Suppressor macrophage treated with lipopolysaccharide for 4 hours (primary cell): ENCODE measurements around the gene USP22.

ENCODE experiments used
- DNase-seq: peaks from one replicate; pipeline ENCODE4 v3.0.0-alpha.2; 2020

USP22 gene

DNA sequence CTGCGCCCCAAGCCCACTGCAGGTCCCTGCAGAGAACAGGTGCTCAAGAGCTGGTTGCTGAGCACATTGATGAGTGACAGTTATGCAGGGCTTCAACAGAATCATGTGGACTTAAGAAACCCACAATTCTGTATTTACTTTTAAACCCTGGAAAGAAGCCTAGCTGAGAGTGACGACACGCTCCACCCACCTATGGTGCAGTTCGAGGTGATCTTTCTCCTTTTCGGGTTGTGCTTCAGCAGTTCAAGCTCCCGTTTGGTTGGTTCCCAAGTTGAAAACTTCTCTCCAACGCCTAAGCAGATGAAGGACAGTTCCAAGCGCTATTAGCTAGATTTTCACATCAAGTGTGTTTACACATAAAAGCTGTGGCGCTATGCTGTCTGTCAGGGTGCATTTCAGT is 23.9 kb downstream of the USP22 start:
- no peak for DNase-seq

DNA sequence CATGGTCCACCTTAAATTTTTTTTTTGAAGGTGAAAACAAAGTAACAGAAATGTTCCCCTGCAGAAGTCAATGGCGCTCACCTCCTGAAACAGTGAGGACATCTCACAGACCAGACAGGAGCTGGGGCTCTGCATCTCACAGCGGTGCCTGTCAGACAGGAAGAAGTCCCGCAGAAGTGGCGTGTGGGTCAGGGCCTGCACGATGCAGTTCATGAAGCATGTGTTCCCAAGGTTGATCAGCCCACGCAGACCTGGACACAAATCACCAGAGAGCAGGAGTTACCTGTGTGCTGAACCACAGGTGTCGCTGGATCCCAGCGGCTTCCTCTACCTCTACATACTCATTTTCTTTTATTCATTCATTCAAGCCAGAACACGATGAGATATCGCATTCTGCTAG is 24.9 kb downstream of the USP22 start:
- no peak for DNase-seq

DNA sequence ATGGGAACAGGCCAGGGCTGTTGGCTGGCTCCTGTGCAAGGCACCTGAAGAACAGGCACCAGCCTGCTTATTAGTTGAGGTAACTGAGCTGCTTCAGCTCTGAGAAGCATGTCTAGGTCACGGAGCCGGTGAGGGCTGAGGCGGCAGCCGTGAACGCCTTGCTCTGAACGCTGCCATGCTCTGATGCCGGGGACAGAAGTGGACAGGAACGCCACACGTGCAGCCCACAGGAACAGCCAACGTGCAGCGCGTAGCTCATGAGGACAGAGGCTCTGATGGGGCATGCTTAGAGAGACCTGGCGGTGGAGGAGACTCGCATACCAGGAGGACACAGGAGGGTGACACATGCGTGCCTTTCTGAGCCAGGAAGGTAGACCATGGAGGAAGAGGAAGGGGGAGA is 25.6 kb downstream of the USP22 start:
- DNase-seq: no peak

DNA sequence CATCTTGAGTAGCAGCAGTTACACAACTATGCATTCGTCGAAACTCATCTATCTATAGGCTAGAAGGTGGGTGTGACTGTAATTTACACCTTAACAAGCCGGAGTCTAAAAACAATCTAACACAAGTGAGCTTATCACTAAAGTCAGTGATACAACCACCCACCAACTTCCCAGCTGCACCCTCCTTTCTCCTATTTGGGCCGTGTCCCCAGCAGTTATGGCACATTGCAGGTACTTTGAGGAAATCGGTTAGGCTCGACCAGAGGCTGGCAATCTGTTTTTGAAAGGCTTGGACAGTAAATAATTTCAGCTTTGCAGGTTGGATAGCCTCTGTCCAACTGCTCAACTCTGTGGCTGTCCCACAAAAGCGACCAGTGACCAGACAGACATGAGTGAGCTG is 26.0 kb downstream of the USP22 start:
- DNase-seq: no peak

DNA sequence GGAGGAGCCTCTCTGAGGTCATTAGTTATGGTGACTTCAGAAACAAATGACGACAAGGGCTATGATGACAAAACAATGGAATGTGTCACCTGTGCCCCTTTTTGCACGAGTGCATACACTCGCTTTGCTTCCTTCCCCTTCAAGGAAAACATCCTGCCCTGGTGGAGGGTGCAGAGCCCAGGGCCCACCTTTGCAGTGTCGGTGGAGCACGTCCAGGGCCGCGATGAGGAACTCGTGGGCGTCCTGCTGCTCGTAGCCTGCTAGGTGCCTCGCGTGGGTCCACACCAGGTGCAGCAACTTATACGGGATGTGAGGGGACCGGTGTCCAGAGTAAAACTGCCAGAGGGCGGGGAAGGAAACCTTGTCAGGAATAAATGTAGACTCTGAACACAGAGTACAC is 27.2 kb downstream of the USP22 start:
- DNase-seq: no peak

DNA sequence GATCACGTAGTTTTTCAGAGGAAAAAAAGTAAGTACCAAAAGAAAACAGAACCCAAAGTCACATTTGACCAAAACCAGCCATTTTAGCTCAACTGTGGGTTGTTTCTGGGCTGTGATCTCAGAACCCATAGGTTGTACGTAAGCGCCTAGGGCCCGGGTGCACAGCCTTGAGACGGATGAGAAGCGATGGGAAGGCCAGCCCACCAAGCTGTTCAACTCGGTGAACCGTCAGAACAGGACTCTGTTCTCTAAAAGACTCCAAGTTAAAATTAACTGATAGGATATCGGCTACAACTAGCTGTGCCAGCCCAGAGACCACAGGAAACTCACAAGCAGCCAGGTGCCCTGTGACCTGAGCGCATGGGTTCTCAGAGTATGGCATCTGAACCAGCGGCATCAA is 28.3 kb downstream of the USP22 start:
- DNase-seq: no peak

DNA sequence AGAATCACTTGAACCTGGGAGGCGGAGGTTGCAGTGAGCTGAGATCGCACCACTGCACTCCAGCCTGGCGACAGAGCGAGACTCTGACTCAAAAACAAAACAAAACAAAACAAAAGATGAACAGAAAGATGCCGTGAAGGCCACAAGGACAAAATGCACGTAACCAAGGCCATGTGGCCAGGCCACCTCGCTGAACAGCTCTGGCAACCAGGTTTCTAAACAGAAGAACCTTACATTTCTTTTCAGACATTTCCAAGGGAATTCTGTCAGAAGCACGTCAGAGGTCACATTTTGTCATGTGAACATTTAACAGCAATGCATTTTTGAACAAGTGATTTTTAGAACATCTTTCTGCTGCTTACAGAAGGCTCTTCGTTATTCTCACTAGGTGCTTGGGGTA is 28.8 kb downstream of the USP22 start:
- DNase-seq: no peak

DNA sequence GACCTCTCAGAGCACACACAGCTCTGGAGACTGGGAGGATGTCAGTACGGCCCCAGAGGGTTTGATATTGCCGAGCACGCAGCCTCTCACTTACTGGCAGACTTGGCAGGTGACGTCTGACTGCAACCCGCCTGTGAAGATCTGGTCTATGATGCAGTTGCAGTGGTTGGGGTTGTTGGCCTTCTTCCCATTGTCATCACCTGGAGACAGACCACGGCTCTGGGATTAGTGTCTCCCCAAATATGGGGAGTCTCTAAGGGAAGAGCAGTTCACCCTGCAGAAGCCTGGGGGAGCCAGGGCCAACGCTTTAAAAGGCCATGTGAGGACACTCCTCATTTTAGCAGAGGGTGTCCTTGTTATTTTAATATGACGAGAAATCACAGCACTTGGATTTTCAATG is 30.1 kb downstream of the USP22 start:
- no peak for DNase-seq

DNA sequence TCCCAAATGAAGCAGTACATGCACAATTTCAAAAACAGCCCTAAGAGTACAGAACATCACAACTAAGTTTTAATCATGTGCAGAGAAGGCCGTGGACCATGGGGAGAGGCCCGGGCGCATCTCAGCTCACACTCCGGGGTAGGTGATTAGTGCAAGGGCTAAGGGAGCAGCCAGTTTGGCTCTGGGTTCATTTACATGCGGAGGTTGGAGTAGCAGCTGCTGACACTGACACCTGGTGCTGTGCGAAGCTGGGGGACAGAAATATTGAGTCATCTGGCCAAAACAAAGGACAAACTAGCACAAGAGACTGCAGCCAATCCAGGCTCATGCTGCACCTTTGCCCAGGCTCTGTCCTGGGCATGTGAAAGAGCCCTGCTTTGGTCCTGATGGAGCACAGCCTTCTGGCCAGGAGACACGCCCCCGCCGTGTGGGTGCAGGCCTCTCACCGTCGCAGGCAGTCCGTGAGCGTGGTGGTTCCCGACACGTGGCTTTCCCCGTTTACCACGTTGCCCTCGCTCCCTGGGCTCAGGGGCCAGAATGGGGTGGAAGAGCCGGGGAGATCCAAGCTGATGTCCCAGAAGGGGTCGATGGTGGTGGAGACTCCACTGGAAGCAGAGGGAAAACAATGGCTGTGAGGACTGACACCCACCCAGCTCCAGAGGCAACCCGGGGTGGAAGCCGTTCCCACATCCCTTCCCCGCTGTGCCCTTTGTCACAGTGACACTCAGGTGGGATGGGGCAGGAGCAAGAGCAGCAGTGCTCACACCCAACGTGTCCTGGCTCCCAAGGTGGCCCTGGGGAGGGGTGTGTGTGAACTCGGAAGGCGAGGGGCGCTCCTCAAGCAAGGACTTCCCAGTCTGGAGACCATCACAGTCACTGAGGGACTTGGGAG is 31.9 kb downstream of the USP22 start:
- no peak for DNase-seq

DNA sequence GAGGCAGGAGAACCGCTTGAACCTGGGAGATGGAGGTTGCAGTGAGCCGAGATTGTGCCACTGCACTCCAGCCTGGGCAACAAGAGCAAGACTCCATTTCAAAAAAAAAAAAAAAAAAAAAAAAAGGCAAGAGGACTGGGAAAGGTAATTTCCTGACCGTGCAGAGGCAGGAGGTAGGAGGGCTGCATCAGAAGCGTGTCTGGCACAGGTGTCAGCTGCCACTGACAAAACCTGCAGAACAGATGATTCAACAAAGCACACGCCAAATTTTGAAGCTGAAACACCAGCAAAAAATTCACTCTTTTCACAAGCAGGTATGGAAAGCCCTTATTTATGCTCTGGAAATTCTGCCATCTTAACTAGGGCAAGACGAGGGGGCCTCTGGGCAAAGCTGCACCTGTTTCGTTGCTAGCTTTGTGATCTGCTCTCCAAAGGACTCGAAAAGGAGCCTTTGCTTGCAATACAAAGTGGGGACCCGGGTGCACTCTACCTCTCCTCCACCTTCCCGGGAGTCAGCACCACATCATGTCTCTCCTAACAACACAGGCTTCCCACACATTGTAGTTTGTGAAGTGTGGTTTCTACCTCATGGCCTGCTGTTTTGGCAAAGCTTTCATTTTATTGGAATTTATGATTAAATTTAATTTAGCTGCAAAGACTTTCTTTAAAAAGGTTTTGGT is 33.7 kb downstream of the USP22 start:
- no peak for DNase-seq

DNA sequence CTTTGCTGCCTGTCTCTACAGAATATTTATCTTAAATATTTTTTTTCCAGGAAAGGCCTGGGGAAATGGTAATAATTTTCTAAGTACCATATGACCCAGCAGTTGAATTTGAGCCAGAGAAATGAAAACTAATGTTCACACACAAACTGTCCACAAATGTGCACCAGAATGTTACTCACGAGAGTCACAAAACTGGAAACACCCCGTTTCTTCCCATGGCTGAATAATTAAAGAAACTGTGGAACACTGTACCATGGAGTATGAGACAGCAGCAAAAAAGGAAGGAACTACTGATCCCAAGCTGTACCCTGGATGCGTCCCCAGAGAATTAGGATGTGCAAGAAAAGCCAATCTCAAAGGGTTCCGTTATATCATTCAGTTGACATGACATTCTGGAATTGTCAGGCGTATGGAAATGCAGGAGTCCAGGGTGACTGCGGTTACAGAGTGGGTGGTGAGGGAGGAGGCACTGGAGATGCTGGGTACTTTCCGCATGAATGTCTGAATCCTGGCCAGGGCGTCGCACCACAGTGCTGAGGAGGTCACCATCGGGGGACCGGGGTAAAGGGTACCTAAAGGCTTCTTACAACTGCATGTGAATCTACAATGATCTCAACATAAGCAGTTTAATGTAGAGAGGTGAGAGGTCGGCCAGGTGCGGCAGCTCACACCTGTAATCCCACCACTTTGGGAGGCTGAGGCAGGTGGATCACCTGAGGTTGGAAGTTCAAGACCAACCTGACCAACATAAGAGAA is 34.5 kb downstream of the USP22 start:
- no peak for DNase-seq

DNA sequence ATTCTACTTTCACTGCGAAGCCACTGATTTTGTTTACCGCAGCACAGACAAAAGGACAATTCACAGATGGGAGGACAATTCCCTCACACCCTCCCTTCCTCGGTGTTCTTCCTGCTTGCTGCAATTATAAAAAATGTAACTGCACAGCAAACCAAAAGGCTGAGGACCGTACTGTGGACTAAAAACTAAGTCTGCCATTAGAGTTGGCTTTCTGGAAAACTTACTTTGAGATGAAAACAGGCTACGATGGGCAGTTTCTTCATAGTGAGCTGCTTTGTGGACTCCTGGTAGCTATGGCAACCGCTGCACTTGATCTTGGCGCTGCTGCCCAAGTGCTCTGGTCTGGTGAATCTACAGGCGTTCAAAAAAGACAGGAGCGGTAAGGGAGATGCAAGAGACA is 35.2 kb downstream of the USP22 start:
- DNase-seq: no peak

DNA sequence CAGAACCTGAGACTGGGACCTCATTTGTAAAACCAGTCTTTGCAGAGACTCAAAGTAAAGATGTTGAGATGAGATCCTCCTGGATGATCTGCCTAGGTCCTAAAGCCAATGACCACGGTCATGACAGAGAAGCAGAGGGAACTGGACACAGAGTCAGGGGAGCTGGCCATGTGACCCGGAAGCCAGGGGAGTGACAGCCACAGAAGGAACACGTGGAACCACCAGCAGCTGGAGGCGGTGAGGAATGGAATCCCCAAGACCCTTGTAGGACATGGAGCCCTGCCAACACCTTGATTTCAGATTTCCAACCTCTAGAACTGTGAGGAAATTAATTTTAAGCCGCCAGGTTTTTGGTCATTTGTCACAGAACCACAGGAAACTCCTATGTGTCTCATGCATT is 37.0 kb downstream of the USP22 start:
- DNase-seq: no peak

DNA sequence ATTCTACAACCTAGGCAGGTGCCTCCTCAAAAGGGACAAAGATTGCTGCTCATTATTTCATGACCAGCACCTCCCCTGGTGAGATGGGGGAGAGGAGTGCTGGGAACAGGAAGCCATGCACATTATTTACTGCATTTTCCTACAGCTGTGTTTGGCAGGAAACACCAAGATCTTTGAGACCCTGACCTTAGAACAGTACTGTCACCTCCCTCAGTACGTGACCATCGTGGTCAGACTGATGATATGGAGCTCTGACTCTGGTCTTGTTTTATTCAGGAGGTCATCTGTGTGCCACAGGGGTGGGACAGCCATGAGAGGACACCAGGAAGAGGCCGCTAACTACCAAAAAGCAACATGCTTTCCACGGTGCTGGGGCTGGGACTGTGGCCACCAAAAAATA is 37.4 kb downstream of the USP22 start:
- no peak for DNase-seq

DNA sequence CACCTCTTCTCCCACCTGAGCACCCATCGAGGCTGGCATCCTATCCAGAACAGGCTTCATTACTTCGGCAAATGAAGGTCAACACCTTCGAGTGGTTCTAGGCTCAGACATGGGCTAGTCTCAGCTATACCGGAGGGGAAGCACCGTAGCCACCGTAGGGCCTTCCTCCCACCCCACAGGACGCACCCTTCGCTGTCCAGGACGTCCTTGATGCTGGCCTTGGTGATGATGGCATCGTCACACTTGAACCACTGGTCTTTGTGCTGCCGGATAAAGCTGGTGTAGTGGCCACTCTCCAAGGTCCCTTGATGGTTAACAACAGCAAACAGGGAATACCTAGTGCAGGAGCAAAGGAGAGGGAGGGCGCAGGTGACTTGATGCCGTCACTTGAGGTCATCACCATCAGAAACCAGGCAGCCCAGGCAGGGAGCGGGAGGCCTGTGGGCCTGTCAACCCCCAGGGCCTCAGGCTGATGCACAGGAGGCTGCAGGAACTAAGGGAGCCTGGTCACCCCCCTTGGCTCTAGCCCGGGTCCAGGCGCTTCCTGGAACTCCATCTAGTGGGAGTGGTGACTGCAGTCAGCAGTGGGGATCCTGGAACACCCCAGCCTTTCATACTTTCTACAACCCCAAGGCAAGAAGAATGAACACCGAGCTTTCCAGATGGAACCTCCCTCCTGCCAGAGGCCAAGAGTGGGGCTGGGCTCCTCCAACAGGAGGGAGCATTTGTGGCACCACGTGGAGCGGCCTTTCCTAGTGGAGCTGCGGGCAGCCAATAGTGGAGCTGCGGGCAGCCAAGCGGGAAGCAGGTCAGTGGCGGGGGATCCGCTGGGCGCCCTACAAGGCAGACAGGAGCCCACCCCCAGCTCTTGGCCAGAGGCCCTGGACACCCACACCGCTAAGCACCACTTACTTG is 38.5 kb downstream of the USP22 start:
- DNase-seq: no peak

DNA sequence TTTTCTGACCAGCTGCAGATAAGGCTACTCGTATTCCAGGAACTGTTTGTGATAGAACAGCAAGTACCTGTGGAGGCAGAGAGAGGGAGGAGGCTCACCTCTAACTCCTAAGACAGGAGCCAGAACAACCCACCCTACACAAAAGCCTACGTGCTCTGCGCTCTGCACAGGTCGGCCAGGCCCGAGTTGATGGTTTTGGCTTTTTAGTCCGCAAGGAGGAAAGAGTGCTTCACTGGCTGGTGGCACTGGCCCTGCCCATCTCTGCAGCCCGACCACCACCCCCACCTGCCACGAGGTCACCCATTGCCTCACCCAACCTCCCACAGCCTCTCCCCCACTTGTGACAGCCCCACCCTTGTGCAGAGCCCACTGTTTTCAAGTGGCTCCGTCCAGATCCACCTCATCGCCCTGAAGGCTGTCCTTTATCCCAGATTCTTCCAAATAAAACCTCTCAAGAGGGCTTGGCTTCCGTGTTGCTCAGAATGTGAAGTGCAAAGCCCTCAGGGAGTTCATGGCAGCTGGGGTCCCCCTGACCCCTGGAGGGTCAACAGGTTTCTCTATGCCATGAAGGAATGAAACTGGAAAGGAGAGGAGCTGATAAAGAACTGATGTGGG is 39.7 kb downstream of the USP22 start:
- no peak for DNase-seq

DNA sequence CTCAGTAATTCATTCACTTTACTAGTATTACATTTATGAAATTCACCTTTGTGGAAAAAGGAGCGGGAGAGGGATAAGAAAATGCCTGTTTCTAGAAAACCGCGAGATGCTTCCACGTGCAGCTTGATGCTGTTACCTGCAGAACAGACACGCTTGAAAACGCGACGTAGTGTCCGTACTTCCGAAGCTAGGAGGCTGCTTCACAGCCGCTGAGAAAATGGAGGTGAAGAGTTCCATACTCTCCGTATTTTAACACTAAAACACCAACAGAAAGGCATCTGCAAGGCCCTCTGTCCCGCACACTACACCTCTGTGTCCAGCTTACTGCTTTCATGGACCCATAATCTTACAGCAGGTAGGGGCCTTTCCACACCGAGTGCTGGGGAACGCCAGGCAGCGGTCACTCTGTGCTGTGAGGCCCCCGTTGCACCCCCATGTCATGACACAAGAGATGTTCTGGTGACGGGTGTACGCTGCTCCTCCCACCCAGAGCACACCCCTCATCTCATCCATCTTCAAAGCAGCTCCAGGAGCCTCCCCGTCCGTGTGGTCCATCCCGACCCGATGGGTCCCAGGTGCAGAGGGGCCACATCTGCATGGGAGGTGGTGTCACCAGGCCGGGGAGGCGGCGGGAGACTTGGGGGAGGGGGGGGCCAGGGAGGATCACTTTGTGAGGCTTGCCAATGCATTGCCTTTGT is 40.4 kb downstream of the USP22 start:
- DNase-seq: no peak

DNA sequence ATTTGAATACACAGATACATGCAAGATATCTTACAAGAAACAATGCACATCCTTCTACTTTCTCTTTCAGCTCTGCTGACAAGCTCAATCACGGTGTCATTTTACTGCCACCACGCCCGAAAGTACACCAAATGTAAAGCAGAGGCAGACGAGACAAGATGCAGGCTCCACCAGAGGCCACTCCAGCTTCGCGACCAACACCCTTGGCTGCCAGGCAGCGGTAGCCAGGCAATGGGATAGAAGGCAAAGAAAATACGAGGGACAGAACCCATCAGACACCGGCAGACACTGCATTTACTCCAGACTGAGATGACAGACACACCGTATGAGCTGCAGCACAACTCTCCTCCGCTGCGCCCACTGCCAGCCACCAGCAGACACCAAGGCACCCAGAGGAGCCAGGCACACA is 41.0 kb downstream of the USP22 start:
- no peak for DNase-seq

DNA sequence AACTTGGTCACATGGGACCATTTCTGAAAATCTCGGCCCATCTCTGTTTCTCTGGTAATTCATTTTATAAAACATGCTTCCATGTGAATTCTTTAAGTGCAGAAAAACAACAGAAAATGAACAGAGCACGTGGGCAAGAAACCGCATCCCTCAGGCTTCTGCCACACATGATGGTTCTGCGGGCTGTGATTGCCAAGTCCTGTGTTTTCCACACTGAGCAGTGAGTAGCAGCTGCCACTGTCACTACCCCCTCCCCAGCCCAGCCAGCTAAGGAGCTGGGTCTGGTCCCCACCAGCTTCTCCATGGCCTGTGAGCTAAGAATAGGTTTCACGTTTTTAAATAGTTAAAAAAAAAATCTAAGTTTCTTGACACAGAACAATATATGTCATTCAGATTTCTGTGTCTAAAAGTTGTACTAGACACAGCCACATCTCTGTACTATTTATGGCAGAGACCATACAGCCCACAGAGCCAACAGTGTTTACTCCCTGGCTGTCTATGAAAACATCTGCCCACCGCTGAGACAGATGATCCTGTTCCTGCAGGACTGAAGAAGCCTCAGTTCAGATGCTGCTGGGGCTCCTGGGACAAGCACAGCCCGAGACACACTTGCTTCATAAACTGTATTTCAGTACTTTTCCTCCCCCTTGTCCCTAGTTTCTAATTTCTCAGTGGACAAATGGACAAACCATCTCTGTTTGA is 41.5 kb downstream of the USP22 start:
- DNase-seq: no peak

DNA sequence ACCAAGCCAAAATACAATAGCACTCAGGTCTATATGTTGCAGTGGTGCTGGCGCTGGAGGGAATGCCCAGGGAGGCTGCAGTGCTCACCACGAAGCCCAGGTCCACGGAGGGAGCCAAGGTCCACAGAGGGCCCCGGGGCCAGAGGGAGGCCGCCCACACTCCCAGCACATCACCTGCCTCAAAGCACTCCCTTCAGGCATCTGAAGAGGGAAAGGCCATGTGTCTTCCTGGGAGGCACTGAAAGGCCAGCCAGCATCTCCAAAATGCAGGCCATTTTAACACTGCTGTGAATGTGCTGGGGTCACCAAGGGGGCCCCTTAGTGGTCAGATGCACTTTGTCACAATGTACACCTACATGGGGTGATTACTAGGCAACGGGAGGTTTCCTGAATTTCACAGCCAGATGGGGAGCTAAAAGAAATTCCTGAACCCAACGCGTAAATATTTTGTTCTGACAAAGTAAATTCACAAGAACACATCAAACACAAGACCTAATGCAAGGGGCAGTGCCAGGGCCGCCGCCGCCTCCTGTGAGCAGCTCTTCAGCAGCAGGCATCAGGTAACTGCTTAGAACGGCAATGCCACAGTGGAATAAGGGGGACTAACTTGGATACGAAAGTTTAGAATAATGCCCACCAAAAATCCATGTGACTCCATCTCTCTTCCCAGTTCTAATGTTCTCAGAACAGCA is 42.8 kb downstream of the USP22 start:
- DNase-seq: no peak
